Mammary epithelial cell (primary cell): ENCODE data around the gene ST3GAL2.

ENCODE experiments used
- CTCF ChIP-seq, 2 donors: IDR thresholded peaks in 1 of 2; conservative IDR thresholded peaks in 1 of 2; 2 replicates each; pipeline ENCODE4 v1.5.1; 2011 to 2012; ENCODE audit warnings: inconsistent platforms in 2 of 2, low read length in 2 of 2, mild to moderate bottlenecking in 2 of 2, control low read depth in 1 of 2, low read depth in 1 of 2; ENCODE audit not compliant: insufficient read depth in 1 of 2; ENCODE audit errors: extremely low read depth in 1 of 2
- EZH2 ChIP-seq: IDR thresholded peaks from 2 replicates; pipeline ENCODE4 v1.6.1; 2012; ENCODE audit warnings: low read length, inconsistent platforms, borderline replicate concordance

GRCh38 chr16:70428178-70428998 is 10.5 kb downstream of the ST3GAL2 start:
- TF ChIP-seq CTCF (conservative IDR thresholded peaks at IDR 0.05 in 1 of 2, IDR thresholded peaks at IDR 0.05 in 1 of 2; ENCODE audit: extremely low read depth in 1 of 2, insufficient read depth in 1 of 2, low read depth in 1 of 2, low read length in 2 of 2) (no peak), EZH2 (no peak)
